HG02759 (cell line): ENCODE data around the gene MAD1L1.

ENCODE experiments used
- ATAC-seq: cut with Tn5 transposase; IDR thresholded peaks from one replicate; pipeline ENCODE4 v1.9.1; 2021; ENCODE audit warnings: mild to moderate bottlenecking, moderate library complexity; ENCODE audit not compliant: unreplicated experiment

MAD1L1 gene

DNA sequence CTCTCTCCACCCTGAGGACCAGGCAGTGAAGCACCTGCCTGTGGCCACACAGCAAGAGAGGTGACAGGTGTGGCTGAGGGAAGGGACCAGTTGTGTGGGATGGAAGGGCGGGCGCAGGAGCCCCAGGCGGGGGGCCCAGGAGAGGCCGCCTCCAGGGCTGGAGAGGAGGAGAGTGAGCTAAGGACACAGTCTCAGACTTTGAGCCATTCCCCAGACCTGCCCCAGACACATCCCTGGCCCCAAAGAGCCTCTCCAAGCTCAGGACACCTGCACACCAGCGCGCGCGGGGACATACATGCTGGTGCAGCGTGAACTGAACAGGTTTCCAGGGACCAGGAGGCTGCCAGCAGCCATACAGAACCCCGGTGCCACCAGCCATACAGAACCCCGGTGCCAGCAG lies 237.3 kb downstream of the MAD1L1 start:
- no peak for ATAC-seq

DNA sequence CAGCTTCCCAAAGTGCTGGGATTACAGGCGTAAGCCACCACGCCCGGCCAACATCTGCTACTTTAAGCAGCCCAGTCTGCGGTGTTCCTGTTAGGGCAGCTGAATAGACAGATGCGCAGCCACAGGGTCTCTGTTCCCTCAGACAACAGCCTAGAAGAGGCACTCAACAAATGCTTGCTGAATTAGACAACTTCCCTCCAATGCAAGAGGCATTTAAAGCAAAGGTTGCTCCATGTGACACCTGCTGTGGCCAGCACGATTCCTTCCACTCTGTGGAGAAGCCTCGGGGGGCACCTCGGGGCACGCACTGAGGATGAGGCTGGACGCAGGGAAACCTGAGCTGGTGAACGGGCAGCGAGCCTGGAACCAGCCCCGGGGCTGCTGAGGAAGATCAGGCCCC lies 237.8 kb downstream of the MAD1L1 start:
- no peak for ATAC-seq

DNA sequence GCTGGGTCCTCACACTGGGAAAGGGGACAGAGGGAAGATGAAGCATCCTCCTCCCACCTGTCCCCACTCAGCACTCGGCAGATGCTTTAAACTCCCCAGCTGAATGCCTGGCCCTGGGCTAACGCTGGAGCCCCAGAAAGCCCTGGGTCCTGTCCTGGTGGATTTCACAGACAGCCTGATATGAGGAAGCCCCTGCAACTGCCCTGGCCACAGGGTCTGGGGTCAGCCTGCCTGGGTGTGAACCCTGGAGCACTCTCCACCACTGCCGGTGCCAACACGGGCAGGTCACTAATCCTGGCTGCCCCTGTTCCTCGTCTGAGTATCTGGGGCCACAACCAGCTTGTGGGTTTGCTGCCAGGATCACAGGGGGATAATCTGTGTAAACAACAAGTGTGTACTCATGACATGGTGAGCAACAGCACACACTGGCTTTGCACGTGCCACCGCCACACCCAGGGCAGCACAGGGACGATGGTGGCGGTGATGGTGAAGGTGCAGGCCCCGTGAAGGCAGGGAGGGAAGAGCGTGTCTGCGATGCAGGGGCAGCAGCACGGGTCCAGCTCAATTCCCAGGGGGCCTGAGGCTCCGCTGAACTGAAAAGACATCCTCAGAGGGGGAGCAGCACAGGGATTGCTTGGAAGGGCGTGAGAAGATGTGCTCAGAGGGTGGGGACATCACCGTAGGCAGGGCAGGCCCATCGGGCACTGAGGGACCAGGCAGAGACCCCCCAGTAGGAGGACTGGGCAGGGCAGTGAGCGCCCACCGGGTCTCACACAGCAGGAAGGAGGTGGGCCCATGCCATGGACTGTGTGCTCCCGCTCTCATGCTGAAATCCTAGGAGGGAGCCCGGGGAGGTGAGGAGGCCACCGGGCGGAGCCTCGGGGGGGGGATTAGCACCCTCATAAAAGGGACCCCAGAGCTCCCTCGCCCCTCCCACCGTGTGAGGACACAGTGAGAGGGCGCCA lies 238.7 kb downstream of the MAD1L1 start:
- ATAC-seq, result no peak

DNA sequence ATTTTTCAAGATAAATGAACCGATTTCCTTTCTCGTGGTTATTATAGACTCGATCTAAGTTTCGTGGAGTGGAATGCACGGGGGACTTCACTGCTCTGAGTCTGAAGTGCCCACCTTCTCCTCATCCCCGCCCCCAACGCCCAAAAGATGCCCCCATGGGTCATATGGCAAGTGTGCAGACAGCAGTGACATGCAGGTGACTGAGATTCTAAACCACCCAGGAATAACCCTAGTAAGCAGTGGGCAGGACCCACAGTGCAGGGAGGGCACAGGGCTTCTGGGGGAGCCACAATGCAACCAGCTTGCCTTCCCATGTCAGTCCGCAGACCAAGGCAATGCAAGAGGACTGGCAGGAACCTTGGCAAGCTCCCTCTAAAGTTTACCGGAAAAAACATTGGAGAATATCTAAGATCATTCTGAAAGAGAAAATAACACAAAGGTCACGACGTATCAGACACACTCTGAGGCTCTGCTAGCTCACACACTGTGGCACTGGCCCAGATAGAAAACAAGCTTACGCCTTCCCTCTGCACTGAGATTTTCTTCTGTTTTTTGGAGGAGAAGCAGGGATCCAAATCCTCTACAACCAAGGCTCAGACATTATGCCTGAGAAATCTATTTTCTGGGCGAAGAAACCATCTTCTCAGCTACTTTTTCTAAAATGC lies 239.6 kb downstream of the MAD1L1 start:
- no peak for ATAC-seq

DNA sequence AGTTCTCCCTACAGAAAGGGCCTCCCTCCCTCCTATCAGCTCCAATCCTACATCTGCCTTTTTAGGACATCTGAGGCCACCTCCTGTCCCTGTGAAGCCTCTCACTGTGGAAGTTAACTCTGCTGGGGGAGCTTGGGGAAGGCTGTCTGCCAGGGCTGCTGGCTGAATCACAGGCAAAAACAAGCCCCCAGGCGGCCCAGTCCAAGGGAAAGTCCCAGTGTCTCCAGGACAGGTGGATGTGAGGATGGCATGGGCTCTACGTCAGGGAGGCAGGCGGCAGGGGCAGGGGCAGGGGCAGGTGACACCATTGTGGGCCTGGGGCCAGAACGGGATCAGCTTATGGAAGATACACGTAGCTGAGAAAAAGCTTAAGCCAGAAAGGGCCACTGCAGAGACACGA lies 240.2 kb downstream of the MAD1L1 start:
- ATAC-seq, result no peak

DNA sequence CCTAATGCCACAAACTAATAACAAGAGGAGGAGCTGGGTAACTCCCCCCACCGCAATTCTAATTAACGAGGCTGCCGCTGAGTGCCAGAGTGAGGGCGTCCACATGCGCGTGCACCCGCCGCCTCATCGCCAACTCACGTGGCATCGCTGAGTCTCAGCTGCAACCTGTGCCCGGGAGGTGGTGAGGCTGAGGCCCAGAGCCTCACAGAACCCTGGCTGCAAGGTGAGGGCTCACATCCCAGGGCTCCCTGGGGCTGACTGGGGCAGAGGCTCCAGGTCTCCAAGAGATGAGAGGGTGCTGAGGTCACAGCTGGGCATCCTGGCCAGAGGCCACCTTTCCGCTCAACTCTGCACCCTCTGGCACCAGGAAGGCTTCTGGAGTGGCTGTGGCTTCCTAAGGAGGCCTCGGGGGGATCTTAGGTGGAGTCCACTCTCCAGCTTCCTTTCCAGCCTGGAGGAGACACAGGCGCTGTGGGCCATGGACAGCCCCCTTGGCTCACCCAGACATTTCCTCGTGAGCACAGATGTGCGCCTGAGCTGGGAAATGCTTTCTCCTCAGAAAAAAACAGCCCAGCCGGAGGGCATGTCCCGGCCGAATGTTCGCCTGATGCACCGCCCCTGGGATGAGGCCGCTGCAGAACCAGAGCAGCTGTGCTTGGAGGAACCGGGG lies 242.6 kb downstream of the MAD1L1 start:
- ATAC-seq, result no peak

DNA sequence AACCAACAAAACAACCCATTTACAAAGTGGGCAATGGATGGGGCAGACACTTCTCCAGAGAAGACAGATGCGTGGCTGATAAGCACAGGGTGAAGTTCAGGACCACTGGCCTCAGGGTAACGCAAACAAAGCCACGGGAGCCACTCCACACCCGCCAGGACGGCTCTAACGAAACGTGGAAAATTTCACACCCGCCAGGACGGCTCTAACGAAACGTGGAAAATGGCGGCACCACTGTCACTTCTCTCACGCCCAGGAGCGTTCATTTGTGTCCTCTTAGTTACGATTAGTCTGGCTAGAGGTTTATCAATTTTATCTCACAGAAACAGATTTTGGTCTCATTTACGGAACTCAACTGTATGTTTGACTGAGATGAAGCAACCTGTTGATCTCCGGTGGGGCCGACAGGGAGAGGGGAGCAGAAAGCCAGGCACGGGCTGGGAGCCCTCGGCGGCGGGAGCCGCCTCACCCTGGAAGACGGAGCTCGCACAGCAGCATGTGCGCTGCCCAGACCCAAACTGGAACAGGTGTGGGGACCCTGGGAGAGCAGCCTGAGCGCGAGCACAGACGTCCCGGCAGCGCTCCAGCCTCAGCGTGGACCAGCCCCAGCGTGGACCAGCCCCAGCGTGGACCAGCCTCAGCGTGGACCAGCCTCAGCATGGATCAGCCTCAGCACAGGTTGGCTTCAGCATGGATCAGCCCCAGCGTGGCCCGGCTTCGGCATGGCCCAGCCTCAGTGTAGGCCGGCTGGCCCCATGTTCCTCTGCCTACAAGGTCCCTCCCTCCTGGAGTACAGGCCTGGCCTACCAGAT lies 243.5 kb downstream of the MAD1L1 start:
- no peak for ATAC-seq

DNA sequence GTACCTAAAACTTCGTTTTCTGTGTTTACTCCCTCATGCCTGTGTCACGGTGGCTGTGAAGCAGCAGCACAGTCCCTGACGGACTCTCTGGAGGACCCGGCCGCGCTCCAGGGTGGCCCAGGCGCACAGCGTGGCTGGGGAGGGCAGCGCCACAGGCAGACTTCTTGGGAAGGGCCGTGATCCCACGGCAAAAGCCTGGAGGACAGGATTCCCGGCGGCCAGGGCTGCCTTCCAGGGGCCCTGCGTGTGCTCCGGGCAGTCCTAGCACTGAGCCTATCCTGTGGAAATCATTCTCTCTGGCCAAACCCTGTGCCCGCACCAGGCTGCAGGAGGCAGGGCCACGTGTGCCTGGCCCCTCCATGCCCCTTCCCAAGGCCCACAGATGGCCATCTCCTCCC lies 244.2 kb downstream of the MAD1L1 start:
- no peak for ATAC-seq

DNA sequence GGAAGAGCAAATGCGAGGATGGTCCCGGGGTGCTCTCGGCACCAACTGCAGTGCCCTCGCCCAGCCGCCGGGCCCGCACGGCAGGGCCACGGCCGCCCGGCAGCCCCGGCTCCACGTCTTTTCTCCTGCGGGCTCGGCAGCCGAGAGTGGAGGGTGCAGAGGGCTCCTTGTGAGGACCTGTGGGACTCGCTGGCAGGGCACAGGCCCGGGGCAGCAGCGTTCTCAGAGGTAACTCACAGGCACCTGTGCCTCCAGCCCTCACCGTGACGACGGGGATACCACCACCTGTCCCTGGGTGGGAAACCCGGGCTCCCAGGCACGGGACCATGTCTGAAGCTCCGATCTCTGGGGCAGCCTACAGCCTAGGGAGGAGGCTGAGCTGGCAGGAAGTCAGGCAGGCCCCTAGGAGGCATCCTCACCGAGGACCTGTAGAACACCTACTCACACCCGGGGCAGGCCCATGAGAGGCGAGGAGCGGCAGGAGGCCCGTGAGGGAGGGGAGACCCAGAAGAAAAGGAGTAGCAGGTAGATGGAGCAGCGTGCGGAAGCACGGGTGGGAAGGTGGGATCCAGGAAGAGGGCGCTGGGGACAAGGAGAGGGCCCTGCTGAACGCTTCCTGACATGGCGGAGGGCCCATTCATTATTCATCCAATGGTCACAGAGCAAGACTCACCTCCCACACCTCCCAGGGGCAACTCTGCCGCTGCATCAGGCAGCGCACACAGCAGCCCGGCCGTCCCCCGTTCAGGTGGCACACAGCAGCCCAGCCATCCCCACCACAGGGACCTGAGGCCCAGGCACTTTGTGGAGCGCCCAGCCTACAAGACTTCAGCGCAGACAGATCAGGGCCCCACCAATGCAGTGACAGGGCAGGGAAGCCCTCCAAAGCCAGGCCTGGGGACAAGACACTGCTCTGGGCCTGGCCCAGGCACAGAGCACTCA lies 244.9 kb downstream of the MAD1L1 start:
- no peak for ATAC-seq

DNA sequence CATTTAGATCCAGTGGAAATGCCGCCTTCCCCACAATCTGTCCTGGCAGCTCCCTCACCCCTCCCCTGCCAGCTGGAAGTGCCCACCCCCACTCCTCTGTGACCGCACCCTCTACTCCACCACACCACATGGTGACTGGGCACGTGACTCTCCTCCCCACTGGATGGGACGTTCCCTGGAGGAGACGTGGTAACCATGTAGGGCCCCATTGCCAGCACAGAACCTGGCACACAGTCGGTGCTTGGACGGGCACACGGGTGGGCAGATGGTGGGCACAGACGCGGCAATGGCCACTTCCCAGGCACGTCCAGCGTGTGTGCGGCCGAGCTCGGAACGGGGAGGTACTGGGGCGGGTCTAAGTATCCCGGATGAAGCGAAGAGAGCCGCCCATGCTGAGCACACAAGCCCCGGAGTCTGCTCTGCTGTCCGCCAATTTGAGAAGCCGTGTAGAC lies 245.6 kb downstream of the MAD1L1 start:
- ATAC-seq, result no peak

DNA sequence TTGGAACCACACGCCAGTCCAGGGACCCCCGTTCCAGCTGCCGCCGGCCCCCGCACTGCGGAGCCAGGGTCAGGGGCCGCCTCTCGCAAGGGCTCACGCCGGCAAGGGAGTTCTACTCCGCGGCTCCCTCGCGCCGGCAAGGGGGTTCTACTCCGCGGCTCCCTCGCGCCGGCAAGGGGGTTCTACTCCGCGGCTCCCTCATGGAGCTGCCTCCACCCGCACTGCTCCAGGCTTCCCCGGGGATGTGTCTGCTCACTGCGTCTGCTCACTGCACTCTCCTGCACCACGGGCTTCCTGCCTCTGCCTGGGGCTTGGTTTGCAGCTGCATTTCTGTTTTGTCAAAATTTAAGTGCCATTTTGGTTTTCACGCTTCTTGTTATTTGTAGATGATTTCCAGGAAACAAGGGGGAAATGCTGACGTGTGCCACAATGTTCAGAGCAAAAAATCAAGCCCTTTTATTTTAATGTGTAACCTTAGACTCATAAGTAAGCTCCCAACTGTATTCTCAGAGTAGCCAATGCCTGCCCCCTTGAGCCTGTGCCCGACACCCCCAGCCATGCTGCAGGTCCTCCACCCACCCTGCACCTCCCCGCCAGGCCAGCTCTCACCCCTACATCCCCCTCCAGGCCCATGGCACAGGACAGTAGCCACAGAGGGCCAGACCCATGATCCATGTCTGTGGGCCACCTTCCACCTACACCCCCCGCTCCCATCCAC lies 246.2 kb downstream of the MAD1L1 start:
- ATAC-seq, result no peak

DNA sequence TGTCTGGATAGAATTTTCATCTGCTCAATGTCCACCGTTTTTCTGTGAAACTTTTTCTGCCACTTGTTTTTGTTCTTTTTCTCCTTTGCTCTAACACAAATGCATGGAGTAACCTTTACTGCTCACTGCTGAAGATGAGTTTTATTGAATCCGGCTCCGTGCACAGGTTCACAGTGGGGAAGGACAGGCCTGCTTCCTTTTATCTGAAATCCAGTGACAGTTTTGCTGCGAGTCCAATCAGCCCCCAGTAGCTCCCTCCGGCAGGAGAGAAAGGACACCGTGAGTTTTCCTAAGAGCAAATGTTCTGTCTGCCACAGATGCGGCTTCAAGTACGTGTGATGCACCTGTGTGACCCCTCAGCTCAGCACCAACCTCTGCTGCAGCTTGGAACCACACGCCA lies 246.8 kb downstream of the MAD1L1 start:
- no peak for ATAC-seq

DNA sequence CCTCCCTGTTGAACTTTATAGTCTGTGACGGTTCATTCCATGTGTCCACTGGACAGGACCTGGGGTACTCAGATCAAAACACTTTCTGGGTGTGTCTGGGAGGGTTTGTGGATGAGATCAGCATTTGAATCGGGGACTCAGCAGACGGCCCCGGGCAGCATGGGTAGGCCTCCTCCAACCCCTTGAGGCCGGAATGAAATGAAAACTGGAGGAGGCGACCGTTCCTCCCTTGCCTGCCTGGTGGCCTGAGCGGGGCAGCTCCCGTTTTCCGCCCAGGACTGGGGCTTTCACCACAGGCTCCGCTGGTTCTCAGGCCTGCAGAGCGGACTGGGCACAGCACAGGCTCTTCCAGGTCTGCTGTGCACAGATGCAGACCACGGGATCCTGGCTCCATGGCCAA lies 247.7 kb downstream of the MAD1L1 start:
- ATAC-seq, result no peak

DNA sequence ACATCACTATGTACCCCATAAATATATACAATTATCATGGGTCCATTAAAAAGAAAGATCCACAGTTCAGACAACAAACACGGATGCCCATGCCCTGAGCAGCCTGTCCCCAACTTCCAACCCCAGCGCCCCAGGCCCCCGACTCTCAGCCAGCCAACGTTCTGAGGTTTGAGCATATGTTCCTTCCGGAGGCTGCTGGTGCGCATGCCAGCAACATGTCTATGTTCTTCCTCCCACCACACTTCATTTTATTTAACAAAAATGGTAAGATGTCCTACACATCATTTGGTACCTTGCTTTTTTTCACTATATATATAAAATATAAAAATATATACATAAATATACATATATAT lies 250.9 kb downstream of the MAD1L1 start:
- no peak for ATAC-seq

DNA sequence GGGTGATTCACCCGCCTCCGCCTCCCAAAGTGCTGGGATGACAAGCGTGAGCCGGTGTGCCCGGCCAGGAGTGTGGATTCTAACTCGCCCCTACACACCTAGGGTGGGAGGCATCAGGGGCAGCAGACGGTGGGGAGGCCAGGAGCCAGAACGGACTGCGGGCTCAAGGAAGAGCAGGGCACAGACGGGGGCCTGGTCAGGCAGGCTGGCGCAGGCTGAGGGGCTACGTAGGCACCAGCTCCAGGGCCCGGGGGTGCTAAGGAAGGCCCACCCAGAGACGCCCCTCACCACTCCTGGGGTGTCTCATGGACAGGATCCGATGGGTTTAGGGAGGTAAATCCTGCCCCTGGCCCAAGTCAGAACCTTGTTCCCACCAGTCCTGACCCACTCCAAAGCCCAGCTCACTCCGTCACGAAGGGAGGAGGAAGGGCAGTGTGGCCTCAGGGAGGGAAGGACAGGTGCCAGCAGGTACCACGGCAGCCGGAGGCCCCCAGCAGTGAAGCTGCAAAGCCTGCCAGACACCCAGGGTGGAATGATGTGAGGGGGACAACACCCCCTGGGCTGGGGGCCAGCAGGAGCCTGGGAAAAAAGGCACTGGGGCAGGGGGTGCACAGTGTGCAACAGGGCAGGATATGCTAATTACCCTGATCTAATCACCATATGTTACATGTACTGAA lies 251.4 kb downstream of the MAD1L1 start:
- ATAC-seq, result no peak

DNA sequence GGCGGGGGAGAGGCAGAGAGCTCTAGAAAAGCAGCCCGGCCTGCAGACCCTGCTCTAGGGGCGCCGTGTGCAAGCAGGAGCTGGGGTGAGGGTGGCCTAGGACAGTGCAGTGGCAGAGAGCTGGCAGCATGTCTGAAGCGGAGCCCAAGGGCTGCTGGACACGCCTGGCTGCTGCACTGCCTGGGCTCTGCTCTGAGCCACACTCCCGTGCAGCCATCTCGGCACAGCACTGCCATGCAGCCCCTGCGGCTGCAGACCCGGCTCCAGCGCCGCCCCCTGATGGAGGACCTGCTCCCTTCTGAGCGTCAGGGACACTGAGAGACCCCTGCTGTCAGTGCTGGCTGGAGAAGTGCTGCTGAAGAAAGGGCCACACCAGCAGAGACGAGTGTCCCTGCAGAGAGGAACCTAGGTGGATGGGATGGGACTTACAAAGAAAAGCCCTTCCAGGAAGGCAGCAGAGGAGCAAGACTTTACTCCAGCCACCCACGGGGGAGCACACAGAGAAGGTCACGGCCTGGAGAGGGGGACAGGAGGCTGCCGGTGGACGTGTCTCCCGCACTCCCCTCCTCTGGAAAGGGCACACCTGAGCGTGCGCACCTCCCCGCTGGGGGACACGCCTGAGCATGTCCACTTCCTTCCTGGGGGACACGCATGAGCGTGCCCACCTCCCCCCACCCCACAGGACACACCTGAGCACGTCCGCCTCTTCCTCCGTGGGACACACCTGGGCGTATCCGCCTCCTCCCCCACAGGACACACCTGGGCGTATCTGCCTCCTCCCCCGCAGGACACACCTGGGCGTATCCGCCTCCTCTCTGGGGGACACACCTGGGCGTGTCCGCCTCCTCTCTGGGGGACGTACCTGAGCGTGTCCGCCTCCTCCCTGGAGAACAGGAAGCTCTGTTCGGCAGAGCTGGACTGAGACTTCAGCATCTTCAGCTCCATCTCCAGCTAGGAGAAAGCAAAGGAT lies 252.9 kb downstream of the MAD1L1 start:
- ATAC-seq, result no peak
